GM23338 (cell line): Measurements from ENCODE around the gene DNAJC11. TPM values are rescaled to one million over a fixed set of nuclear protein-coding genes. Genes with fewer than 3 reads are reported as not detected.

Experiments used
- JUNB ChIP-seq: IDR thresholded peaks from one replicate; pipeline ENCODE4 v1.6.1; 2016; ENCODE audit warnings: antibody characterized with exemption; ENCODE audit not compliant: unreplicated experiment
- REST ChIP-seq: IDR thresholded peaks from one replicate; pipeline ENCODE4 v1.6.1; 2018; ENCODE audit warnings: antibody characterized with exemption; ENCODE audit not compliant: unreplicated experiment
- ZNF114 ChIP-seq: fragments of 250-450 bp; sonication (Bioruptor Pico); IDR thresholded peaks from 2 replicates; pipeline ENCODE4 v1.5.0; 2020; ENCODE audit warnings: mild to moderate bottlenecking, moderate library complexity
- ZNF331 ChIP-seq: fragments of 250-450 bp; sonication (Bioruptor Pico); IDR thresholded peaks from 2 replicates; pipeline ENCODE4 v1.5.0; 2020; ENCODE audit warnings: low read depth, mild to moderate bottlenecking, moderate library complexity
- ZNF462 ChIP-seq: fragments of 250-450 bp; sonication (Bioruptor Pico); IDR thresholded peaks from 2 replicates; pipeline ENCODE4 v1.5.0; 2020; ENCODE audit warnings: mild to moderate bottlenecking, moderate library complexity
- polyA plus RNA-seq: library from polyadenylated mRNA; unstranded; fragments of >200 nt; fragmentation: Nextera tagmentation; extraction: Ambion mirVana; gene quantifications from 2 replicates; pipeline ENCODE4 v1.2.1, GENCODE V29; 2016
- total RNA-seq: library from RNA; depleted of rRNA; stranded (reverse); fragments of >200 nt; shearing (Covaris generic); gene quantifications from 2 replicates; pipeline ENCODE4 v1.2.3, GENCODE V29; 2014

Gene DNAJC11
- total and polyA plus RNA-seq, 2 experiments from 2014 or later, result 48.4 to 67.2 TPM

GRCh38 chr1:6596886-6597776 lies 104.5 kb downstream of the DNAJC11 start (continued):
- TF ChIP-seq ZNF462 (no peak), ZNF114 (CRISPR knock-in tag) (no peak), JUNB (no peak), ZNF331 (CRISPR knock-in tag) (no peak), REST (no peak)
